ENCODE data around the gene CDON.
"Not testable (repeated sequence)": the region's sequence is repeated elsewhere in the genome, so short reads cannot be mapped to it uniquely, and the experiment has no call there.

Gene CDON

DNA sequence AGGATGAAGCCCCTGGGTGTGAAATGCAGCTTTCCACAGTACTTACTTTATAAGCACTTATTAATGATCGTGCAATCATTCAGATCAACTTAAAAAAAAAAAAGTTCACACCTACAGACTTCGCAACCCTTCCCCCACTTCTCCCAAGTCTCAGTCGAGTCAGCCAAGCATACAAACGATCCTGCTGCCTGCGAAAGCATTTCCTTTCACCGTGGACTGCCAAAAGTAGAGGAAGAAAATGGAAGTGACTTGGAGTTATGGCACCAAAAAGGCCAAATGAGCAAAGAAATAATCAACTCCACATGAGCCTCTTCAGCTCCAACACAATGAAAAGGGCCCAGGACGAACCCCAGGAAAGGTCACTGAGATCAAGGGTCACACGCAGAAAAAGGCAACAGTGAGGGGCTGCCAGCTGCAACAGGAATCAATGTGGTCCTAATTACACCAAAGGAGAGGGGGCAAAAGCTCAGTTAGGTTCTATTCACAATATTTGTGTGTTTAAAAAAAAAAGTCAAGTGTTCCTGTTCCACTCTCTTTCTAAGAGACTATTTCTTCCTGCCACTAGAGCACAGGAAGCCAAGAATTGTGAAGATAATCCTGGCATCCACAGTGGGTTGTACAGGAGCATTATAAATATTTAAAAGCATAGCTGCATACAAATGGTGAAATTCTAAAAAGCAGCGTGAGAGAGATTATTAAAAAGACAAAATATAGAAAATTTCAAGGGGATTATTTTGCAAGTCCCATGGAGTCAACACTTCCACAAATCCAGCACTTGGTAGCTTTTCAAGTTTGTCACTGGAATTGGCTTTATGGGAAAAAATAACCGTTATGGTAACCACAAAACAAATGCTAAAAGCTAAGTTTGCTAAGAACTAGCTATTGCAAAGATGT, 28.4 kb downstream of the CDON start:
- Histone ChIP-seq H3K27ac (ENCODE audit: low read length) (no peak overlapping the region), H3K36me3 (ENCODE audit: control insufficient read depth, low read depth, low read length) (no peaks in the 10 kb centered on the region), H3K4me1 (ENCODE audit: control insufficient read depth, low read depth, low read length) (peaks cover 19% of the 10 kb centered on the region), H3K9ac (ENCODE audit: low read length) (no peak overlapping the region), H3K4me3 (ENCODE audit: low read length) (peak overlapping the region; percentile 4), H3K27me3 (ENCODE audit: control insufficient read depth, insufficient read depth, low read length) (no peaks in the 10 kb centered on the region), H3K9me3 (ENCODE audit: control insufficient read depth, low read depth, low read length) (no peaks in the 10 kb centered on the region)

DNA sequence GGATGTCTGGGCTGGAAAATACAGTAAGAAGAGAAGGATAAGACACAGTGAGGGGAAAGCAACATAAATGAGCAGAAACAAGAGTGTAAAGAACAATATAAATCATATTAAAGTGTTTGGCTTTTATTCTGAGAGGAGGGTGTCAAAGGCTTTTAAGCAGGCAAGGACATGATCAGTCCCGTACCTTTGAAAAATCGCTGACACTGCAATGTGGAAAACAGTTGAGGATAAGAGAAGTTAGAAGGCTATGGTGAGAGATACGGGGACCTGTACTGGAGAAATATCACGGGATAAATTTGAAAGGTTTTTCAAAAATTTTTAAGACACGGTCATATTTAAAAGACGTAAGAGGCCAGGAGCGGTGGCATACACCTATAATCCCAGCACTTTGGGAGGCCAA, 30.3 kb downstream of the CDON start:
- Histone ChIP-seq H3K36me3 (ENCODE audit: control insufficient read depth, low read depth, low read length) (no peaks in the 10 kb centered on the region), H3K4me3 (ENCODE audit: low read length) (no peak overlapping the region), H3K27me3 (ENCODE audit: control insufficient read depth, insufficient read depth, low read length) (no peaks in the 10 kb centered on the region), H3K27ac (ENCODE audit: low read length) (no peak overlapping the region), H3K9ac (ENCODE audit: low read length) (no peak overlapping the region), H3K4me1 (ENCODE audit: control insufficient read depth, low read depth, low read length) (peaks cover 19% of the 10 kb centered on the region), H3K9me3 (ENCODE audit: control insufficient read depth, low read depth, low read length) (no peaks in the 10 kb centered on the region)

DNA sequence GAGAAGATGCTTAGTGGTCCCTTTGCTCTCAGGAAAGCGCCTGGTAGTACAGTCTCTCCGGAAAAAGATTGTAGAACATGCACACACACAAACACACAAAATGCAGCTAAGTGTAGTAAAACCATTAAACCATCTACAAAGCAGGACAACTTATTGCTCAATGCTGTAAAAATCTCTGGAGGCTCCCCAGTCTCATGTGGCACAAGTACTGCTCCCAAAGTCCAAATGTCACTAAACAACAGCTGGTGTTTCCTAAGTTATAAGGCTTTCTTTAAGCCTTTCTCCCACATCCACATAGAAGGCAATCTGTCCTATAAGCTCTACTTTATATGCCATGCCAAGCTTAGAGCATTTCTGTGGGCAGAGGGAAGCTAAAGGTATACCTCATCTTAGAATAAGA, 32.9 kb downstream of the CDON start:
- Histone ChIP-seq H3K9me3 (ENCODE audit: control insufficient read depth, low read depth, low read length) (no peaks in the 10 kb centered on the region), H3K4me3 (ENCODE audit: low read length) (no peak overlapping the region), H3K36me3 (ENCODE audit: control insufficient read depth, low read depth, low read length) (no peaks in the 10 kb centered on the region), H3K4me1 (ENCODE audit: control insufficient read depth, low read depth, low read length) (peaks cover 14% of the 10 kb centered on the region), H3K27me3 (ENCODE audit: control insufficient read depth, insufficient read depth, low read length) (no peaks in the 10 kb centered on the region), H3K9ac (ENCODE audit: low read length) (no peak overlapping the region), H3K27ac (ENCODE audit: low read length) (no peak overlapping the region)

DNA sequence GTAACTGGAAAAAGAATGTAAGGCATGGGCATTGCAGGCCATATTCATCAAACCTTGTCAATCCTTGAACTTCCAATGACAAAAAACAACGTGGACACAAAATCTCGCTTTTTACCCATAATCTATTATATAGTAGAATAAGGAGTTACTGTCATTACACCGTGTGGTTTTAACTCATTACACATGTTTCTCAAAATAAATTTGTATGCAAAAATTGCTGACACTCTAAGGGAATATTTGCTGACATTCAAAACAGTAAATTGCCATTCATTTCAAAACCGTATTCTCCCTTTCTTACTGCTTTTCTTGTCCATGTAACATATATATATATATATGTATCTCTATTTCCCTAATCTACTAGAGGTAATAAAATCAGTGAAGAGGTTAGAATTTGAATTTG, 33.4 kb downstream of the CDON start:
- no peak overlapping the region for H3K27ac ChIP-seq (ENCODE audit: low read length)
- H3K27me3 ChIP-seq (ENCODE audit: control insufficient read depth, insufficient read depth, low read length): no peaks in the 10 kb centered on the region
- peaks cover 9% of the 10 kb centered on the region for H3K4me1 ChIP-seq (ENCODE audit: control insufficient read depth, low read depth, low read length)
- H3K4me3 ChIP-seq (ENCODE audit: low read length): no peak overlapping the region
- no peaks in the 10 kb centered on the region for H3K36me3 ChIP-seq (ENCODE audit: control insufficient read depth, low read depth, low read length)
- H3K9ac ChIP-seq (ENCODE audit: low read length): no peak overlapping the region
- H3K9me3 ChIP-seq (ENCODE audit: control insufficient read depth, low read depth, low read length): no peaks in the 10 kb centered on the region

DNA sequence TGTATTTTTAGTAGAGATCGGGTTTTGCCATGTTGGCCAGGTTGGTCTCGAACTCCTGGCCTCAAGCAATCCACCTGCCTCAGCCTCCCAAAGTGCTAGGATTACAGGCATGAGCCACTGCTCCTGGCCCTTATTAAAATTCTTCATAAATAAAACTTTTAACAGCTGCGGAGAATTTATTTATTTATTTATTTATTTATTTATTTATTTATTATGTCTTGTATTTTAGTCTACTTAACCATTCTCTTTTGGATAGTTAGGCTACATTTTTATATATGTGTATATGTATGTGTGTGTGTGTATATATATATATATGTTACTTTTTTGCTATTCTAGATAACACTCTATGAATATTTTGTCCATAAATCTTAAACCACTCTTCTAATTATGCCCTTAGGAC, 34.1 kb downstream of the CDON start:
- H3K9me3 ChIP-seq (ENCODE audit: control insufficient read depth, low read depth, low read length); H3K27me3 ChIP-seq (ENCODE audit: control insufficient read depth, insufficient read depth, low read length); H3K9ac ChIP-seq (ENCODE audit: low read length); H3K4me3 ChIP-seq (ENCODE audit: low read length); H3K36me3 ChIP-seq (ENCODE audit: control insufficient read depth, low read depth, low read length); H3K4me1 ChIP-seq (ENCODE audit: control insufficient read depth, low read depth, low read length); H3K27ac ChIP-seq (ENCODE audit: low read length): not testable (repeated sequence)

DNA sequence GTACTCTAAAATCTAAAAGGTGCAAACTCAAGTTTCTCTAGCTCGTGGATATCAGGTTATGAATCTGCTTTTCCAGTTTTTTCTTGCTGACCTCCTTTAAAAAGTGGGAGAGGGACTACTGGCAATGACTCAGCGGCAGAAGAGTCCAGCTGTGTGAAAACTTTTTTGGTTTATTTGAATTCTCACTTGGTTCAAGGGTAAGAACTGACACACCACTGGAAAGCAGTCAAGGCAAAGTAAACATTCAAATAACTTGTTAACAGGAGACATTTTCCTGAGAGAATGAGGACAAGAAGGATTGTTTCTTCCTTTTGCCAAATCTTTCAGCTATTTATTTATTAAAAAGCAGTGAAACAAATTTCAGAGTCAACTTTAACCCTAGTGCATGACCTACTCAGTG, 36.1 kb downstream of the CDON start:
- no peaks in the 10 kb centered on the region for H3K4me1 ChIP-seq (ENCODE audit: control insufficient read depth, low read depth, low read length)
- no peaks in the 10 kb centered on the region for H3K36me3 ChIP-seq (ENCODE audit: control insufficient read depth, low read depth, low read length)
- H3K4me3 ChIP-seq (ENCODE audit: low read length): no peak overlapping the region
- H3K27me3 ChIP-seq (ENCODE audit: control insufficient read depth, insufficient read depth, low read length): no peaks in the 10 kb centered on the region
- H3K9me3 ChIP-seq (ENCODE audit: control insufficient read depth, low read depth, low read length): no peaks in the 10 kb centered on the region
- H3K27ac ChIP-seq (ENCODE audit: low read length): no peak overlapping the region
- no peak overlapping the region for H3K9ac ChIP-seq (ENCODE audit: low read length)

DNA sequence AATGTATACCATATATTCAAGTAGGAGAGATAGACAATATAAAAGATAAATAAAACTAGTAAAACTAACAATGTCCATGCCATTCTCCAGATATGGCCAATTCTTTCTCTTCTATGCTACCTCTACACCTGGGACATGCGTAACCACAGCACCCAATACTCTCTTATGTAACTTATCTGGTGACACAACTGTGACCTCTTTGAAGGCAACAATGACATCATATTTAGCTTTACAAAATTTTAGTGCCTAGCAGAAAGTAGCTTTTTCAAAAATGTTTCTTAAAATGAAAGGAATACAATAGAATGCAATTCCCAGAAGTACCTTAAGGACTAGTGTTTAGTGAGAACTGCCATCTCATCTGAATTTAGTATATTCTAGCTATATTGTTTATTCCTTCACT, 36.8 kb downstream of the CDON start:
- no peaks in the 10 kb centered on the region for H3K9me3 ChIP-seq (ENCODE audit: control insufficient read depth, low read depth, low read length)
- no peaks in the 10 kb centered on the region for H3K4me1 ChIP-seq (ENCODE audit: control insufficient read depth, low read depth, low read length)
- no peak overlapping the region for H3K4me3 ChIP-seq (ENCODE audit: low read length)
- no peak overlapping the region for H3K27ac ChIP-seq (ENCODE audit: low read length)
- no peak overlapping the region for H3K9ac ChIP-seq (ENCODE audit: low read length)
- no peaks in the 10 kb centered on the region for H3K27me3 ChIP-seq (ENCODE audit: control insufficient read depth, insufficient read depth, low read length)
- no peaks in the 10 kb centered on the region for H3K36me3 ChIP-seq (ENCODE audit: control insufficient read depth, low read depth, low read length)

DNA sequence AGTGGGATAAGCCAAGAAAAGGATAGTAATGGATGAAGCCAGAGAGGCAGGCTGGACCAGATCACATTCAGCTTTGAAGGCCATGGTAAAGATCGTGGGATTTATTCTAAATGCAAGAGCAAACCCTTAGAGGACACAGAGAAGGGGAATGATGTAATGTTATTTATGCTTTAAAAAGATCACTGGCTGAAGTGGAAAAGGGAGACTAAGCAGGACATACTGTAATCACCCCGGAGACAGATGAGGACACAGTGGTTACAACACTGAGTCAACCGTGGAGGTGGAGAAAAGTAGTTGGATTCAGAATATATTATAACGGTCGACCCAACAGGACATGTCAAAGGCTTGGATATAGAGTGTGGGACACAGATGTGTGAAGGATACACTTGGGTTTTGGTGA, 38.5 kb downstream of the CDON start:
- no peak overlapping the region for H3K4me3 ChIP-seq (ENCODE audit: low read length)
- H3K4me1 ChIP-seq (ENCODE audit: control insufficient read depth, low read depth, low read length): no peaks in the 10 kb centered on the region
- peaks cover 7% of the 10 kb centered on the region for H3K36me3 ChIP-seq (ENCODE audit: control insufficient read depth, low read depth, low read length)
- no peaks in the 10 kb centered on the region for H3K27me3 ChIP-seq (ENCODE audit: control insufficient read depth, insufficient read depth, low read length)
- no peaks in the 10 kb centered on the region for H3K9me3 ChIP-seq (ENCODE audit: control insufficient read depth, low read depth, low read length)
- H3K27ac ChIP-seq (ENCODE audit: low read length): no peak overlapping the region
- no peak overlapping the region for H3K9ac ChIP-seq (ENCODE audit: low read length)

DNA sequence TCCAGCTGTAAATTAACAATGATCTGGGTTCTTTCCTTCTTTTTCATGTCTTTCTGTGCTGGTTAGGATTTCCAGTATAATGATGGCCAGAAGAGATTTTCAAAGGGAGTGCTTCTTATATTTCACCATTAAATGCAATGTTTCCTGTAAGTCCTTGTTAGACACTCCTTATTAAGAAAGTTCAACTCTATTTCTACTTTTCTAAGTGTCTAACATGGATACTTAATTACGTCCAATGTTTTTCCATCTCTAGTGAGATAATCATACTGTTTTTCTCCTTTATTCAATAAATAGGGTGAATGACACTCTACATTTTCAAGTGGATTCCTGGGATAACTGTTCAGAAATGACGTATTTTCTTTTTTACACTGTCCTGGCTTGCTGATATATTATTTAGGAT, 49.8 kb downstream of the CDON start:
- H3K27me3 ChIP-seq (ENCODE audit: control insufficient read depth, insufficient read depth, low read length): no peaks in the 10 kb centered on the region
- H3K4me3 ChIP-seq (ENCODE audit: low read length): no peak overlapping the region
- no peak overlapping the region for H3K27ac ChIP-seq (ENCODE audit: low read length)
- H3K36me3 ChIP-seq (ENCODE audit: control insufficient read depth, low read depth, low read length): peaks cover 13% of the 10 kb centered on the region
- no peak overlapping the region for H3K9ac ChIP-seq (ENCODE audit: low read length)
- no peaks in the 10 kb centered on the region for H3K4me1 ChIP-seq (ENCODE audit: control insufficient read depth, low read depth, low read length)
- H3K9me3 ChIP-seq (ENCODE audit: control insufficient read depth, low read depth, low read length): no peaks in the 10 kb centered on the region

DNA sequence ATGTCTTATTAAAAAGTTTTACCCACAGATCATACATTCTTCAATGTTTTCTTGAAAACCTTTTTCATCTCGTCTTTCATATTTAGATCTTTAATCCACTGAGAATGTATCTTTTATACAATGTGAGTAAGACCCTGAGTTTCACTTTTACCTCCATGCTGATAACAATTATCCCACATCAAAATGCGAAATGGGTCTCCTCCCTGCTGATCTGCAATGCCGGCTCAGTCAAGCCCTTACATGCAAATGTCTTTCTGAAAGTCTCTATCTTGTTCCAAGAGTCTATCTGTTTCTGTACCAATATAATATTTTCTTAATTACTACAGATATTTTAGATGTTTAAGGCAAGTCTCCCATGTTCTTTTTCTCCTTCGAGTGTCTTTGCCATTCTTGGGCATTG, 50.9 kb downstream of the CDON start:
- Histone ChIP-seq H3K9me3 (ENCODE audit: control insufficient read depth, low read depth, low read length) (no peaks in the 10 kb centered on the region), H3K9ac (ENCODE audit: low read length) (no peak overlapping the region), H3K4me3 (ENCODE audit: low read length) (no peak overlapping the region), H3K27ac (ENCODE audit: low read length) (no peak overlapping the region), H3K4me1 (ENCODE audit: control insufficient read depth, low read depth, low read length) (no peaks in the 10 kb centered on the region), H3K27me3 (ENCODE audit: control insufficient read depth, insufficient read depth, low read length) (no peaks in the 10 kb centered on the region), H3K36me3 (ENCODE audit: control insufficient read depth, low read depth, low read length) (peaks cover 11% of the 10 kb centered on the region)

DNA sequence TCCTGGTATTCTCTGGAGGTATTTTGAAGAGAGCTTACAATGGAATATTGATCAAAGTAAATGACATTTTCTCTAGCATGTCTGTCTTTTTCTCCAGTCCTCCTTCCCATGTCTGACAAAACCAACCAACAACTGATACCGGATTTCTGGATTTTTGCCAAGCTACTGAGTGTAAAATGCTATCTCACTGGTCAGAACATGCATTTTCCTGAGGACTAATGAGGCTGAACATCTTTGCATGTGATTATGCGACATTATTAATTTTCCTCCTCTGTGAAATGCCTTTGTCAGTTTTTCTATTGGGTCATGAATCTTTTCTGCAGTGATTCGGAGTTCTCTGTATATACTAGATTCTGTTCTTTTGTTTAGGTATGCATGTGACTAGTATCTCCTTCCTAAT, 51.4 kb downstream of the CDON start:
- no peak overlapping the region for H3K27ac ChIP-seq (ENCODE audit: low read length)
- no peaks in the 10 kb centered on the region for H3K9me3 ChIP-seq (ENCODE audit: control insufficient read depth, low read depth, low read length)
- H3K27me3 ChIP-seq (ENCODE audit: control insufficient read depth, insufficient read depth, low read length): no peaks in the 10 kb centered on the region
- H3K36me3 ChIP-seq (ENCODE audit: control insufficient read depth, low read depth, low read length): peaks cover 8% of the 10 kb centered on the region
- no peaks in the 10 kb centered on the region for H3K4me1 ChIP-seq (ENCODE audit: control insufficient read depth, low read depth, low read length)
- H3K4me3 ChIP-seq (ENCODE audit: low read length): no peak overlapping the region
- H3K9ac ChIP-seq (ENCODE audit: low read length): no peak overlapping the region

DNA sequence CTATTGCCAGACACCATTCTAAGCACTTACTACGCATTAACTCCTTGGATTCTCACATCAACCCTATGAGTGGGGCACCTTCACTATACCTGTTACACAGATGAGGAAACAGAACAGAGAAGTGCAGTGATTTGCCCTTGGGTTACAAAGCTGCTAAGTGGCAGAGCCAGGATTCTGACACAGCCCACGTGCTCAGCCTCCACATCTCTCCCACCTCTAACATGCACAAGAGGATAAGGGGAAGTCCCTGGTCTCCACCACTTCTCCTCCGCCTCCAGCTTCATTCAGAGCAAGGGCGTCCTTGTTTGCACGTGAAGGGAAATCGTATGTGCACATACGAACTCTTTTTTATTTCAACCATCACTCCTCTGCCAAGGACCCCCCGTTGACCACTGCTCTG, 53.7 kb downstream of the CDON start:
- Histone ChIP-seq H3K4me1 (ENCODE audit: control insufficient read depth, low read depth, low read length) (no peaks in the 10 kb centered on the region), H3K9ac (ENCODE audit: low read length) (no peak overlapping the region), H3K27me3 (ENCODE audit: control insufficient read depth, insufficient read depth, low read length) (no peaks in the 10 kb centered on the region), H3K9me3 (ENCODE audit: control insufficient read depth, low read depth, low read length) (no peaks in the 10 kb centered on the region), H3K4me3 (ENCODE audit: low read length) (no peak overlapping the region), H3K36me3 (ENCODE audit: control insufficient read depth, low read depth, low read length) (peaks cover 4% of the 10 kb centered on the region), H3K27ac (ENCODE audit: low read length) (no peak overlapping the region)
